Measurements from ENCODE around the gene AZU1. TPM values are rescaled to one million over a fixed set of nuclear protein-coding genes. Genes with fewer than 3 reads are reported as not detected.

The AZU1 gene, protein sequence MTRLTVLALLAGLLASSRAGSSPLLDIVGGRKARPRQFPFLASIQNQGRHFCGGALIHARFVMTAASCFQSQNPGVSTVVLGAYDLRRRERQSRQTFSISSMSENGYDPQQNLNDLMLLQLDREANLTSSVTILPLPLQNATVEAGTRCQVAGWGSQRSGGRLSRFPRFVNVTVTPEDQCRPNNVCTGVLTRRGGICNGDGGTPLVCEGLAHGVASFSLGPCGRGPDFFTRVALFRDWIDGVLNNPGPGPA
- 1.7 TPM for polyA plus RNA-seq (ENCODE audit: insufficient read length)

DNA sequence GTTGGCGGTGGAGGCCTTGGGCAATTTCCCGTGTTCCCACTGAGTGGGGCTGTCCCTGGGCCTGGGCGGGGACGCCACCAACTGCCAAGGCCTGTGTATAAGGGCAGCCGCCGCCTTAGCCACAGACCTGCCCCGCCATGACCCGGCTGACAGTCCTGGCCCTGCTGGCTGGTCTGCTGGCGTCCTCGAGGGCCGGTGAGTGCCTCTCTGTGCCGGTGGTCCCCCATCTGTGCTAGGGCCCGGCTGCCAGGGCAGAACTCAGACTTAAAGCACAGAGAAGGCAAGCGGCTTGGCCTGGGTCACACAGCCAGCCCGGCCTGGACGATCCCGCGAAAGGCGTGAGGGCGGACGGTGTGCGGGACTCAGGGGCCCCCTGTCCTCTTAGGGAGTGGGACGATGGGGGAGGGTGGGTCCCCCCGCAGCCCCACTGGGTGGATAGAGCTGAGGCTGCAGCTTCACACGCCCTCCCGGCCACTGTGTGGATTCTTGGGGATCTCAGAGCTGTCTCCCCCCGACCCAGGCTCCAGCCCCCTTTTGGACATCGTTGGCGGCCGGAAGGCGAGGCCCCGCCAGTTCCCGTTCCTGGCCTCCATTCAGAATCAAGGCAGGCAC lies at the start of gene AZU1:
TSS of gene AZU1 (plus strand) at position 128 of the 612 bp plus-strand sequence. CDS start at position 138, 10 bp downstream.
- DNase-seq (ENCODE audit: low read depth): no peak

DNA sequence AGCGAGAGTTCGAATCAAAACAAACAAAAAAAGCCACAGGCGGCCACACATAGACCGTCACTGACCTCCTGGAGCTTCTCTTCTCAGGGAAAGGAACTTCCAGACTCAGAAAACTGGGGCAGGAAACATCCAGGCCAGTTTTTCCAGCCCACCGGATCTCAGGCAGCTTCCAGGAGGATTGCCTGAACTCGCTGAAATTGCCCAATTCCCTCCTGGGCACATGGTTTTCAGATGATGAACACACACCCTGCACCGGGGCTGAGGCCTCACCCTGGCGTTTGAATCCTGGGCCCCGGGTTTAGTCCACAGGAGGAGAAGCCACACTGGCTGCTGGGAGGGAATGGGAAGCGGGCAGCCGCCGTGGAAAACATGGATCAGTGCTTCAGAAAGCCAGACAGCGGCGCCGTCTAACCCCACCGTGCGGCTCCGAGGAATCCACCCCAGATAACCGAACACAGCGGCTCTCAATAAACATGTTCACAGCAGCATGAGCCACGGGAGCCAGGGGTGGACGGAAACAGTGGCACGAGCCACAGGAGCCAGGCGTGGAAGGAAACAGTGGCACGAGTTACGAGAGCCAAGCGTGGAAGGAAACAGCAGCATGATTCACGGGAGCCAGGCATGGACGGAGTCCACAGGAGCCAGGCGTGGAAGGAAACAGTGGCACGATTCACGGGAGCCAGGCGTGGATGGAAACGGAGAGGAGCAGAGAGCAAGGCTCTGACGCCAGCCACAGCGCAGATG lies 48.6 kb upstream of the AZU1 start:
- no peak for DNase-seq (ENCODE audit: low read depth)

GRCh38 chr19:780935-781334 lies 46.7 kb upstream of the AZU1 start:
- no peak for DNase-seq (ENCODE audit: low read depth)

DNA sequence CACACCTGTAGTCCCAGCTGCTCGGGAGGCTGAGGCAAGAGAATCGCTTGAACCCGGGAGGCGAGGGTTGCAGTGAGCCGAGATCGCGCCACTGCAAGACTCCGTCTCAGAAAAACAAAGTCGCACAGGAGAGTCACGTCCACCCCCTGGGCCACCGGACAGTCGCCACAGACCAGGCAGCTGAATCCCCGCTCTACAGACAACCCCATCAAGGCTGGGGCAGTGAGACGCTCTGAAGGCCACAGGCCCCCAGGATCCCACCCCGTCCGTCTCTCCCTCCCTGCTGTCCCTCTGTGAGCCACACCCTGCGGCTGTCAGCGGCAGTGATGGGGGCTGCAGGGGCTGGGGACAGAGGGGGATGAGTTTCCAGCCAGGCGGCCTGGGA lies 45.8 kb upstream of the AZU1 start:
- no peak for DNase-seq (ENCODE audit: low read depth)

DNA sequence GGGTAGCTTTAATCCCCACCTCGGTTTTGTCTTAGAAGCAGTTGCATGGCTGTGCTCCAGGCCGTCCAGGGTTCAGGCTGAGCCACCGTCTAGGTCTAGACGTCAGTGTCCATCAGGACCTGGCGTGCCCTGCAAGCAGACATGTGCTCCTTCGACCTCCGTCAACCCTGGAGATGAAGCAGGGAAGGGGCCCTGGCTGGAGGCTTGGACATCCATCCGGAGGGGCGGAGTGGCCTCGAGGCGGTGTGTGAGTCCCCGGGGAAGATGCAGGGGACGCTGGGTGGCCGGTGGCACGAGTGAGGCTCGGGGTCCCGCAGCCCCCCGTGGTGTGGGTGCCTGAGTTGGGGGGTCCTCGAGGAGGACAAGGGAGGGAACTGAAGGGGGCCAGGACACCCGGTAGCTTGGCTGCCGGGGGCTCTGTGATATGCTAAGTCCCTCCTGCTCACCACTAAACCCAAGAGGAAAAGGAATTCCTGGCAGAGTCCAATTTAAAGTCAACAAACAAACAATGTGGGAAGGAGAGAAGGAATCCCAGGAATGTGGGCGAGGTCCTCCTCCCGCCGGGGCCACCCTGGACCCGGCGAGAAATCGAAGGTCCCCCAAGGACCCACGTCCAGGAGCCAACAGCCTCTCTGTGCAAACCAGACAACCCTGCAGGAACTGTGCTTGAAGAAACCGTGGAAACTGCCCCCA lies 45.3 kb upstream of the AZU1 start:
- DNase-seq (ENCODE audit: low read depth): no peak

GRCh38 chr19:782878-783668 lies 44.6 kb upstream of the AZU1 start:
- no peak for DNase-seq (ENCODE audit: low read depth)

DNA sequence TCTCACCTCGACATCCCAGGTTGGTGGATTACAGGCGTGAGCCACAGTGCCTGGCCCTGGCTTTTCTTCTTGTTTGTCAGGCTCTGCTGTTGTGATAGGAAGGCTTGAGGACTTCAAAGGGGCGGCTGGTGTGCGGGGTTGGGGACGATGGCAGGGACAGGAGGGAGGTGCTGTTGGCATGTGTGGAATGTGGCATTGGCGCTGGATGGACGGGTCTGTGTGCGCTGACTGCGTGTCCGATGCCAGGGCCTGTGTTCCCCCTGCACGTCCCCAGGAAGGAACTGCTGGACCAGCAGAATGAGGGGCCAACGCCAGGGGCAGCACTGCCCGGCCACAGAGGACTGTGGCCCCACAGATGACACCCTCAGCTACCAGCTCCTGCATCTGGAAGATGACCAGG lies 43.1 kb upstream of the AZU1 start:
- DNase-seq (ENCODE audit: low read depth): no peak

DNA sequence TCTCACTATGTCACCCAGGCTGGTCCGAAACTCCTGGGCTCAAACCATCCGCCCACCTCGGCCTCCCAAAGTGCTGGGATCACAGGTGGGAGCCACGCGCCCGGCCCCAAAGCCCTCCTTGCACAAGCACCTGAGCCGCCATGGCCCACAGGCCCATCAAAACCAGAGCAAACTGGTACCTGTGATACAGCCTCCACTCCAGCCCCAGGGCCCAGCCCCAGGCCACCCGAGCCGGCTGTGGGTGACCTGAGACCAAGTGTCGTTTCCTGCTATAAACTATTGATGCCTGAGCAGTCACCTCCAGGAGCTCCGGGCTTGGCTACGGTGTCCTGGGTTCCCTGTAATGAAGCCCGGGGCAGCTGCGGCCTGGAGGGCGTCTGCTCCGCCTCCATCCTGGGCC lies 40.1 kb upstream of the AZU1 start:
- no peak for DNase-seq (ENCODE audit: low read depth)

DNA sequence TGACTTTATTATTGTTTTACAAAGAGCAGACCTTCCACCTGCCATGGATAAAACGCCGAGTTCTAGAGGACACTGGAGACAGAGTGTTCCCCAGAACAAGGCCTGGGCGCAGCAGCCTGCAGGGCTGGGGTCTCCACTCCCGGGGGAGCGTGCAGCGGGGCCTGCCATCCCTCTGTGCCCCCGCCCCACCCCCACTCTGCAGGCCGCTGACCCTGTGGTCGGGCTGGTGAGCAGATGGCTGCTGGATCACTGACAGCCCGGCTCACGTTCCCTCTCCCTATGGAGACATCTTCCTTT lies 39.0 kb upstream of the AZU1 start:
- no peak for DNase-seq (ENCODE audit: low read depth)

- no peak for DNase-seq (ENCODE audit: low read depth)
These were observed 38.5 kb upstream of the AZU1 start for GRCh38 chr19:788983-789700.

DNA sequence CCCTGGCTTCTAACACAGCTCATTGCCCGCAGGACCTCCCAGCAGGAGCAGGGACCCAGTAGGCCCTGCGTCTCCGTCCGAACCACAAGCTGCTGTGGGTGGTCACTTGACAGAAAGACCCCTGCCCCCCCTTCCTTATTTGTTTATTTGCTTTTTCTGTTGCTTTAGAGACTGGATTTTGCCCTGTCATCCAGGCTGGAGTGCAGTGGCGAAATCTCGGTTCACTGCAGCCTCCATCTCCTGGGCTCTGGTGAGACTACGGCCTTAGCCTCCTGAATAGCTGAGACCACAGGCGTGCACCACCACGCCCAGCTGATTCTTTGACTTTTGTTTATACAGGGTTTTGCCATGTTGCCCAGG lies 38.0 kb upstream of the AZU1 start:
- DNase-seq (ENCODE audit: low read depth): no peak

DNA sequence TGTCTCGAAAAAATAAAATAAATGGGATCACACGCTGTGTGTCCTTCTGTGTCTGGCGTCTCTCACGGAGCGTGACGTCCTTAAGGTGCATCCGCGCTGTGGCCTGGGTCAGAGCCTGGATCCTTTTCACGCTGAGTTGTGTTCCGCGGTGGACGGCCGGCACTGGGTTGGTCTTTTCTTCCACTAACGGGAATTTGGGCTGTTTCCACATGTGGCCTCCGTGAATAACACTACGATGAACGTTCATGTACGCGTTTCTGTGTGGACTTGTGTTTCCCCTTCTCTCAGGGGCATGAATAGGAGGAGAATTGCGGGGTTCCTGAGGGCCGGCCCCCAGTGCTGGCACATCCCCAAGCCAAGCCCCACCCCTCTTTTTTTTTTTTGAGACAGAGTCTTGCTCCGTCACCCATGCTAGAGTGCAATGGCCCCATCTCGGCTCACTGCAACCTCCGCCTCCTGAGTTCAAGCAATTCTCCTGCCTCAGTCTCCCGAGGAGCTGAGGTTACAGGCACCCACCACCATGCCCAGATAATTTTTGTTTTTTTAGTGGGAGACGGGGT lies 36.5 kb upstream of the AZU1 start:
- no peak for DNase-seq (ENCODE audit: low read depth)

DNA sequence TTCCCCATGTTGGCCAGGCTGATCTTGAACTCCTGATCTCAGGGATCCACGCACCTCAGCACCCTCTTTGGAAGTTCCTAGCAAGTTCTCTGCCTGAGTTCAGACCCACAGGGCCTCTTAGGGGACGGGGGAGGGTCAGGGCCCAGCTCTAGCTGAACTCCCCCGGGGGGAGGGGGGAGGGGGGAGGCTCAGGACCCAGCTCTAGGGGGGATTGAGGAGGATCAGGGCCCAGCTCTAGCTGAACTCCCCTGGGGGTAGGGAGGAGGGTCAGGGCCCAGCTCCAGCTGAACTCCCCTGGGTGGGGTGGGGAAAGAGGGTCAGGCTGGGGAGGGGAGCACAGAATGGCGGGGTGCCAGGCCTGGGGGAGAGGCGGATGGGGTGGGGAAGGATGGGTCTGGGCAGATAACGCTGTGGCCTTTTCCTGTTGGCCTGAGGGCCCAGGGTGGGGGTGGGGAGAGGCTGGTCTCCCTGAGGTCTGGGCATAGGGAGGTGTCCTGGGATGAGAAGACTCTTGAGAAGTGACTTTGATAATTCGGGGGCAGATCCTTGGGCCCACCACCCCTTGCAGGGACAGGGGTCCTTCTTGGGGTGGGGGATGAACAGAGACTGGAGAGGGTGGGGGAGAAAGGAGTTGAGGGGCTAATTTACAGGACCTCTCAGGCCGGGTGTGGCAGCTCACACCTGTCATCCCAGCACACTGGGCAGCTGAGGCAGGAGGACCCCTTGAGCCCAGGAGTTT lies 35.9 kb upstream of the AZU1 start:
- no peak for DNase-seq (ENCODE audit: low read depth)

DNA sequence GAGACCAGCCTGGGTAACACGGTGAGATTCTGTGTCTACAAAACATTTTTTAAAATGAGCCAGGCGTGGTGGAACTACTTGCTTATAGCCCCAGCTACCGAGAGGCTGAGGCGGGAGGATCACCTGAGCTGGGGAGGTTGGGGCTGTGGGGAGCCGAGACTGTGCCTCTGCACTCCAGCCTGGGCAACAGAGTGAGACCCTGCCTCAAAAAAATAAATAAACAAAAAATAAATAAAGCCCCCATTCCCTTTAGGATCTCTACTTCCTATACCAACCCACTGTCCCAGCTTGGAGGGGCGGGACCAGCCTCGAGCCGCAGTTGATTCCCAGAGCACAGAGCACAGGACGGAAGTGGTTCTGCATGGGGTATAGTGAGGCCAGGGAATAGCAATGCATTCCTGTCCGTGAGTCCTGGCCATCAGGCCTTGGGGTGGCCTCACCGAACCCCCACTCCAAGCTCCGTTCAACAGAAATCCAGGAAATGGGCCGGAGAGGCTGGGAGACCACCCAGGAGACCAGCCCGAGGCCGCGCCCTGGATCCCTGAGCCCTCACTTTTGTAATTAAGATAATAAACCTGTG lies 35.2 kb upstream of the AZU1 start:
- no peak for DNase-seq (ENCODE audit: low read depth)

- DNase-seq (ENCODE audit: low read depth): no peak
These were observed 33.8 kb upstream of the AZU1 start for GRCh38 chr19:793806-794205.

DNA sequence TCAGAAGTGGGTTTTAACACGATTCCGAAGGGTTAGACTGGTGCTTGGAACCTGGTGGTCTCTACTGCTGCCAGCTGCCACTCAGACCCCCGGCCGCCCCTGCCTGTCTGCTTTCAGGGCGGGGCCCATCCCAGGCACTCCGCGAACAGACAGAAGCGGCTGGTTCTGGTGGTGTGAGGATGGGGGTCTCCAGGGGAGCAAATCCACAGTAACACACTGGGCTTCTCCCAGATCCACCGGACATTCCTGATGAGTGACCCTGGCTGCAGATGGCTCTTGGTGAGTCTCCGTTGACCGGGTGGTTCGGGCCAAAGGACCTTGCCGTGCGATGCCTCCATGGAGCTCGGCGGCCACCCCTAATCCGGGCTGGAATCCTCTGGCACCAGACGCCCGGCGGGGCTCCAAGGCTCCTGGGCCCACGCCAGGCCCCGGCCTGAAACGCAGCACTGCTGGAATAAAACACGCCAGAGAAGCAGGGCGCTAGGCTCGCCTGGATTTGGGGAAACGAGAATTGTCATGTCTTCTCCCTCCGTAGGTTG lies 32.5 kb upstream of the AZU1 start:
- no peak for DNase-seq (ENCODE audit: low read depth)

GRCh38 chr19:795691-796581 lies 31.7 kb upstream of the AZU1 start:
- DNase-seq (ENCODE audit: low read depth): no peak

- peak; percentile 100 for DNase-seq (ENCODE audit: low read depth)
These were observed 30.7 kb upstream of the AZU1 start, which contains the start of gene PTBP1 for GRCh38 chr19:796692-797527. Gene PTBP1, plus strand, starts transcription at chr19:797452. Its CDS starts 46 bp downstream, at chr19:797498.

Data from forelimb muscle (tissue), 1 donor.